Measurements from ENCODE around the gene FH. TPM values are rescaled to one million over a fixed set of nuclear protein-coding genes. Genes with fewer than 3 reads are reported as not detected.

Gene FH
- total RNA-seq, 6 experiments from 2014 or later: 95.0 to 126 (median 114) TPM

DNA sequence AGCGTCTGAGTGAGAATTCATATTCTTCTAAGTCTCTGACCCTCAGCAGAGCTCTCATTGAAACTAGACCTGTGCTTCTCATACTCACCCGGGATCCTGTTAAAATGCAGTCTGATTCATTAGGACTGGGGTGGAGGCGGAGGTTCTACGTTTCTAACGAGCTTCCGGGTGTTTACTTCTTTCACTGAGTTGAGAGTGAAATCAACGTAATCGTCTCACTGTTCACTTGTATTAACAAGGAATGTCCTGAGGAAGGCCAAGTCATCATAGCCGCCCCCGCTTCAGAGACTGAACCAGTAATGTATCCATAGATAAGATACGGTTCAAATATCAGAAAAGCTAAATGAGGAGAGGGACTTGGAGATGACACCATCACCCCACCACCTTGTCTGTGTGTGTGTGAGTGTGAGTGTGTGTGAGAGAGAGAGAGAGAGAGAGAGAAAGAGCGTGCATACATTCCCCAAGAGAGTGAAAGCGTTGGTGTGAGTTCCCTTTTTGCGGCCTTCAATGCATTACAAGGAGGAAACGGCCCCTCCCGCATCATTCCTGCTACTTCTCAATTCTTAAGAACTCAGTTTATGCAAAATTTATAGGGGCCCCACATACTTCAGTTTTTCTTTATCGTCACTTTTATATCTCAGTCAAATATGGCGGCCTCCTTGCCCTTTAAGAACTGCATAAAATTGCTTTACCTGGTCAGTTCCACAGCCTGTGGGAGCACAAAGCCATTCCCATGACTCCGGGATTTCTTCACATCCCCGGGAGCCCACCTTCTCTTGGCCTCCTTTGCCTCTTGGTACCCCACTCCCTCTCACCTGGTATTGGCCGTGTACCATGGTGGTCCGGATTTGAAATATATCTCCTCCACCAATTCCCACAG, 32.4 kb upstream of the FH start:
- DNase-seq (peak; percentile 34 to 56 (median 53)), ATAC-seq (peak; percentile 49 to 82 (median 60))
- Histone ChIP-seq H3K9me3 (no peaks in the 10 kb centered on the region), H3K36me3 (peaks cover 0 to 14% (median 6%) of the 10 kb centered on the region in 4 donors), H3K4me3 (no peak overlapping the region), H3K27ac (no peak overlapping the region), H3K4me1 (no peaks in the 10 kb centered on the region), H3K27me3 (no peaks in the 10 kb centered on the region)
- 66% methylated on average over 19 of the region's 22 CpGs for WGBS (ENCODE audit: insufficient coverage, low coverage, low lambda C conversion rate, missing lambda C conversion rate)
- TF ChIP-seq POLR2A (IDR thresholded peaks at IDR 0.05): peak; percentile 21
- TF ChIP-seq CTCF (IDR thresholded peaks at IDR 0.05): no peak
- intact Hi-C loops (cut with DNase I): no loop called here

DNA sequence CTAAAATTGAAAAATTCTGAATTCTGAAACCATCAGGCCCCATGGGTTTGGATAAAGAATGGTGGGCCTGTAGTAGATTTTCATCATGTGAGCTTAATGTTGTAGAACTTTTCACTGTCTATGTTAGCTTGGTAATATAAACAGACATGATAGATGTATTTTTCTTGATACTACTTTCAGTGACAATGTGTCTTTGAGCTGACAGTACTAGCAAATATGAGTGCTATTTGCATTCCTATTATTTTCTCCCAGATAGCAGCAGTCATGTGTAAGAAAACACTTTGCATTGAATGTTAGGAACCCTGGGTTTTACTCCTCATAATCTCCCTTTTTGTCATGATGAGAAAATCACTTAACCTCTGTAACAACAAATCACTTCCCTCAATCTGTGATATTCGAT, 30.8 kb upstream of the FH start:
- H3K36me3 ChIP-seq: peaks cover 0 to 12% (median 6%) of the 10 kb centered on the region in 4 donors
- ATAC-seq: no peak
- no peaks in the 10 kb centered on the region for H3K9me3 ChIP-seq
- no peaks in the 10 kb centered on the region for H3K4me1 ChIP-seq
- intact Hi-C loops (cut with DNase I): no loop called here
- H3K4me3 ChIP-seq: no peak overlapping the region
- no peak for TF ChIP-seq POLR2A (IDR thresholded peaks at IDR 0.05)
- no peak for TF ChIP-seq CTCF (IDR thresholded peaks at IDR 0.05)
- no peak for DNase-seq
- H3K27ac ChIP-seq: no peak overlapping the region
- no peaks in the 10 kb centered on the region for H3K27me3 ChIP-seq
- 54% methylated on average over 1 of the region's 1 CpG for WGBS (ENCODE audit: insufficient coverage, low coverage, low lambda C conversion rate, missing lambda C conversion rate)

DNA sequence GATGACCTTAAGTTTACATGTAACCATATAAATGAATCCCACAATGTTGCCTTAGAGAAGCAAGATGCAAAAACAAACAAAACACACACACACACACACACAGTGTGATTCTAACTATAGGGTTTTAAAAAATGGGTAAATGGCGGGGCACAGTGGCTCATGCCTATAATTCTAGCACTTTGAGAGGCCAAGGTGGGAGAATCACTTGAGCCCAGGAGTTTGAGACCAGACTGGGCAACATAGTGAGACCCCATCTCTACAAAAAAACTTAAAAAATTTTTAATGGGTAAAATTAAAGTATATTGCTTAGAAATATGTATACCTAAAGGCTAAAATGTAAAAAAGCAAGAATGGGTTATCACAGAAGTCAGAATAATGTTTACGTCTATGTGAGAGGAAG, 28.5 kb upstream of the FH start:
- Histone ChIP-seq H3K27me3 (no peaks in the 10 kb centered on the region), H3K27ac (no peak overlapping the region), H3K36me3 (peaks cover 0 to 12% (median 4%) of the 10 kb centered on the region in 4 donors), H3K4me1 (no peaks in the 10 kb centered on the region), H3K9me3 (no peaks in the 10 kb centered on the region), H3K4me3 (no peak overlapping the region)
- TF ChIP-seq CTCF (IDR thresholded peaks at IDR 0.05) (no peak), POLR2A (IDR thresholded peaks at IDR 0.05) (no peak)
- DNase-seq: no peak
- intact Hi-C loops (cut with DNase I): no loop called here
- WGBS (ENCODE audit: insufficient coverage, low coverage, low lambda C conversion rate, missing lambda C conversion rate): 38% methylated on average over 2 of the region's 2 CpGs
- ATAC-seq: no peak

DNA sequence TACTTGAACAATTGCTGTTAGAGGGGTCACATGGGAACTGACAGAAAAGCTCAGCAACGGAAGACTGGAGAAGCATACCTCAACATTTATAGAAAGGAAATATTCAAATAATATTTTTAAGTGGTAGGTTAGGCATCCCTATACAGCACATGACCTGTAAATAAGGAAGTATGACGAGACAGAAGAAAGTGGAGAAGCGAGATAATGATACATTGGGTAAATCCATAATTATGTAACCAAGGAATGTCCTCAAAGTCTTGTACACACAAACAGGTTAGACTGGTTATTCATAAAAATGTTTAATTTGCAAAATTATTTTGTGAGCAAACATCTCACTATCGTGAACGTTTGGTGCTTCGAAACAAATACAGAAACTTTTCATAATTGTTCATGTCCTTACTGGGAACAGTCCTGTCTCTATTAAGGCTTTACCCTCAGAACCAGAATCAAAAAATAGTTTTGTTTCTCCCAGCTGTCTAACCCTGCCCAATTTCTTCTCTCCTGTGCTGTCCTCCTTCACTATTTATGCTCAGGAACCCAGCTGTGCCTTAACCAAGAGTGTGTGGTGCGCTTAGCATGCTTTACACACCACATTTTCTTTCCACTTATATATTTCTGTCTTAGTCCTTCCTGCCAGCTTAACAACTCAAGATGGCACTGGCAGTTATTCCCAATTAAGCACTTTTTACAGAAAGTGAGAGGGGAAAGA, 22.8 kb upstream of the FH start:
- Histone ChIP-seq H3K4me1 (no peaks in the 10 kb centered on the region), H3K9me3 (no peaks in the 10 kb centered on the region), H3K4me3 (no peak overlapping the region), H3K36me3 (no peaks in the 10 kb centered on the region), H3K27me3 (no peaks in the 10 kb centered on the region), H3K27ac (no peak overlapping the region)
- no peak for TF ChIP-seq POLR2A (IDR thresholded peaks at IDR 0.05)
- no peak for TF ChIP-seq CTCF (IDR thresholded peaks at IDR 0.05)
- WGBS (ENCODE audit: insufficient coverage, low coverage, low lambda C conversion rate, missing lambda C conversion rate): 55% methylated on average over 7 of the region's 7 CpGs
- intact Hi-C loops (cut with DNase I): no loop called here
- peak in 2 of 4 donors; percentile 35 to 42 for ATAC-seq
- DNase-seq: no peak

Data from right lobe of liver (tissue), 6 donors.